Measurements from ENCODE around the gene SLC26A8.

SLC26A8 gene

DNA sequence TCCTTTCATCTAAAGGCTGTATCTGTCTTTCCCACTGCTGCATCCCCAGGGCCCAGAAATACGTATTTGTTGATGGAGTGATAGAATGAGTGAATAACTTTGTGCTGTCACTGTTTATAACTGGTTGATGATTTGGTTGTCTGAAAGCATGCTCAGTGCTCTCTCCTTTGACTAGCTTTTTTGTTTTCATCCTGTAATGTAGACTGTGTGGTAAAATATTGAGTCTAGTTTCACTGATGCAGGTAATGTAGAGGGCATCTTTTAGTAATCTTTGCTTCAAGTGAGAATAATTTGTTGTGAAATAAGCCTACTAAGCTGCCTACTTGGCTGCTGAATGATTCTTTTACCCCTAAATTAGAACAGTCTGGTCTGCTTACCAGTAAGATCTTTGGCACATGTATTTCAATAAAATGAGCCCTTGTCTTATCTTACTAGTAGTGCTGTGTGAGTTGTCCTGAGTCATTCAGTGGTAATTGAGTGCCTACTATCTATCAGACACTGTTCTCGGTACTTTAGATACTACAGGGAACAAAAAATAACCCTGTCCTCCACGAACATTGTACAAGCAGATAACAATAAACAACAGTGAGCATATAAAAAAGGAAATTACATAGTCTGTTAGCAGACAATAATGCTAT lies 43.1 kb upstream of the SLC26A8 start:
- H3F3A ChIP-seq (ENCODE audit: insufficient read depth): peaks cover 16% of the 10 kb centered on the region
- H3K79me2 ChIP-seq (ENCODE audit: insufficient read depth, low read length): peaks cover 96% of the 10 kb centered on the region
- H4K20me1 ChIP-seq (ENCODE audit: low read depth, low read length): peaks cover 33% of the 10 kb centered on the region
- peaks cover 3% of the 10 kb centered on the region; the same call in 1 of the 2 replicates for H3K36me3 ChIP-seq (ENCODE audit: low read length)
- TF ChIP-seq EZH2phosphoT487 (conservative IDR thresholded peaks at IDR 0.05; ENCODE audit: low read length): no peak
- TF ChIP-seq, protein P1, sequence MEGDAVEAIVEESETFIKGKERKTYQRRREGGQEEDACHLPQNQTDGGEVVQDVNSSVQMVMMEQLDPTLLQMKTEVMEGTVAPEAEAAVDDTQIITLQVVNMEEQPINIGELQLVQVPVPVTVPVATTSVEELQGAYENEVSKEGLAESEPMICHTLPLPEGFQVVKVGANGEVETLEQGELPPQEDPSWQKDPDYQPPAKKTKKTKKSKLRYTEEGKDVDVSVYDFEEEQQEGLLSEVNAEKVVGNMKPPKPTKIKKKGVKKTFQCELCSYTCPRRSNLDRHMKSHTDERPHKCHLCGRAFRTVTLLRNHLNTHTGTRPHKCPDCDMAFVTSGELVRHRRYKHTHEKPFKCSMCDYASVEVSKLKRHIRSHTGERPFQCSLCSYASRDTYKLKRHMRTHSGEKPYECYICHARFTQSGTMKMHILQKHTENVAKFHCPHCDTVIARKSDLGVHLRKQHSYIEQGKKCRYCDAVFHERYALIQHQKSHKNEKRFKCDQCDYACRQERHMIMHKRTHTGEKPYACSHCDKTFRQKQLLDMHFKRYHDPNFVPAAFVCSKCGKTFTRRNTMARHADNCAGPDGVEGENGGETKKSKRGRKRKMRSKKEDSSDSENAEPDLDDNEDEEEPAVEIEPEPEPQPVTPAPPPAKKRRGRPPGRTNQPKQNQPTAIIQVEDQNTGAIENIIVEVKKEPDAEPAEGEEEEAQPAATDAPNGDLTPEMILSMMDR (IDR thresholded peaks at IDR 0.05; ENCODE audit: insufficient read depth, low read length, poor library complexity, severe bottlenecking): no peak
- H2AFZ ChIP-seq (ENCODE audit: low read depth, low read length, severe bottlenecking): no peak overlapping the region
- no peak overlapping the region for H3K4me3 ChIP-seq (ENCODE audit: insufficient read depth, low read length, poor library complexity, severe bottlenecking)
- H3K9me3 ChIP-seq (ENCODE audit: insufficient read depth, low read length): no peaks in the 10 kb centered on the region
- H3K27me3 ChIP-seq (ENCODE audit: low read length): no peaks in the 10 kb centered on the region
- H3K9ac ChIP-seq (ENCODE audit: low read length): no peak overlapping the region
- H3K4me2 ChIP-seq (ENCODE audit: low read depth, low read length, poor library complexity, severe bottlenecking): no peak overlapping the region
- no peak overlapping the region for H3K27ac ChIP-seq (ENCODE audit: low read depth, low read length)
- H3K9me2 ChIP-seq (replicated peaks; ENCODE audit: insufficient read depth, low read length): no peaks in the 10 kb centered on the region

DNA sequence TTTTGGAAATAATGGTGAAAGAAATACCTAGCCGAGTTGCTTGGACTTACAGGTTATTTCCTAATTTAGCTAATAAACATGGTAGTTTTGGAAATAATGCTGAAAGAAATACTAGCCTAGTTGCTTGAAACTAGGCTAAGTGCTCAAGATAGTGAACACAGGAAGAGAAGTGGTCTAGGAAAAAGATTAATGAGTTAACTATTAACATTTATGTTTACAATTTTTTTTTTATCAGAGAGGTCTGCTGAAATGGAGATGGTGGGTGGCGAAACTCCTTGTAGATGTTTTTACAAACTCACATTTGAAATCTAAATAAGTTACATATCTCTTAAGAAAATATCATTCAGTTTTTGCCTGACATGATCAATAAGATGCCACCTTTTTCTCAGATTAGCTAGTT lies 42.4 kb upstream of the SLC26A8 start:
- peaks cover 5% of the 10 kb centered on the region; the same call in 1 of the 2 replicates for H3K36me3 ChIP-seq (ENCODE audit: low read length)
- no peaks in the 10 kb centered on the region for H3K9me2 ChIP-seq (replicated peaks; ENCODE audit: insufficient read depth, low read length)
- H3K27me3 ChIP-seq (ENCODE audit: low read length): no peaks in the 10 kb centered on the region
- TF ChIP-seq EZH2phosphoT487 (conservative IDR thresholded peaks at IDR 0.05; ENCODE audit: low read length): no peak
- TF ChIP-seq, protein P1 (IDR thresholded peaks at IDR 0.05; ENCODE audit: insufficient read depth, low read length, poor library complexity, severe bottlenecking): no peak
- peaks cover 16% of the 10 kb centered on the region for H3F3A ChIP-seq (ENCODE audit: insufficient read depth)
- no peak overlapping the region for H3K27ac ChIP-seq (ENCODE audit: low read depth, low read length)
- peaks cover 96% of the 10 kb centered on the region for H3K79me2 ChIP-seq (ENCODE audit: insufficient read depth, low read length)
- no peak overlapping the region for H3K4me2 ChIP-seq (ENCODE audit: low read depth, low read length, poor library complexity, severe bottlenecking)
- no peak overlapping the region for H3K4me3 ChIP-seq (ENCODE audit: insufficient read depth, low read length, poor library complexity, severe bottlenecking)
- H4K20me1 ChIP-seq (ENCODE audit: low read depth, low read length): peaks cover 33% of the 10 kb centered on the region
- H3K9ac ChIP-seq (ENCODE audit: low read length): no peak overlapping the region
- no peak overlapping the region for H2AFZ ChIP-seq (ENCODE audit: low read depth, low read length, severe bottlenecking)
- H3K9me3 ChIP-seq (ENCODE audit: insufficient read depth, low read length): no peaks in the 10 kb centered on the region

DNA sequence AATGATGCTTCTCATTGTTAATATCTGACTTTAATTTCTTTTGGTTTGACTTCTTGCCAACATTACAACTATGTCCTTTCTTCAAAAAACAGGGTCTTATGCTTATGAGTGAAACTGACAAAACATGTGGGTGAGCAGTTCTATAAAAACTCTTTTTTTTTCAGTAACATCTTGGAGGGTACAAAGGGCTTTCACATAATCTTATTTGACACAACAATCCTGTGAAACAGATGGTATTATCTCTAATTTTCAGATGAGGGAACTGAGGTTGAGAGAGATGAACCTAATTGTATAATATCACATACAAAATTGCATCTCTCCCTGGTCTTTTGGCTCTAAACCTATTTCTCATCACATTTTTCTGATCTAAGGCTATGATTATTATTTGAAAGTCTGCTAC lies 41.5 kb upstream of the SLC26A8 start:
- H3F3A ChIP-seq (ENCODE audit: insufficient read depth): peaks cover 16% of the 10 kb centered on the region
- H3K27ac ChIP-seq (ENCODE audit: low read depth, low read length): no peak overlapping the region
- H3K4me3 ChIP-seq (ENCODE audit: insufficient read depth, low read length, poor library complexity, severe bottlenecking): no peak overlapping the region
- peaks cover 97% of the 10 kb centered on the region for H3K79me2 ChIP-seq (ENCODE audit: insufficient read depth, low read length)
- H3K9me3 ChIP-seq (ENCODE audit: insufficient read depth, low read length): no peaks in the 10 kb centered on the region
- no peak overlapping the region for H3K9ac ChIP-seq (ENCODE audit: low read length)
- H3K36me3 ChIP-seq (ENCODE audit: low read length): peaks cover 14% of the 10 kb centered on the region; the same call in 1 of the 2 replicates
- no peaks in the 10 kb centered on the region for H3K27me3 ChIP-seq (ENCODE audit: low read length)
- H3K9me2 ChIP-seq (replicated peaks; ENCODE audit: insufficient read depth, low read length): no peaks in the 10 kb centered on the region
- H4K20me1 ChIP-seq (ENCODE audit: low read depth, low read length): peaks cover 33% of the 10 kb centered on the region
- no peak overlapping the region for H3K4me2 ChIP-seq (ENCODE audit: low read depth, low read length, poor library complexity, severe bottlenecking)
- H2AFZ ChIP-seq (ENCODE audit: low read depth, low read length, severe bottlenecking): no peak overlapping the region
- TF ChIP-seq, protein P1 (IDR thresholded peaks at IDR 0.05; ENCODE audit: insufficient read depth, low read length, poor library complexity, severe bottlenecking): no peak
- TF ChIP-seq EZH2phosphoT487 (conservative IDR thresholded peaks at IDR 0.05; ENCODE audit: low read length): no peak
